SK-N-MC (cell line): ENCODE data around the gene TACC2.

Experiments used
- DNase-seq: peaks from one replicate; pipeline ENCODE4 v3.0.0-alpha.2; 2011; ENCODE audit warnings: low read depth, low spot score
- H3K27ac ChIP-seq: fragments of 200-600 bp; sonication (generic); 2 replicates; pipeline ENCODE4 v1.5.1; 2016; ENCODE audit warnings: mixed run types
- H3K36me3 ChIP-seq: fragments of 200-600 bp; sonication (generic); 2 replicates; pipeline ENCODE4 v1.6.1; 2017; ENCODE audit warnings: antibody characterized with exemption, low read length, mixed read lengths; ENCODE audit not compliant: insufficient read depth
- H3K4me3 ChIP-seq: fragments of 200-600 bp; sonication (generic); 2 replicates; pipeline ENCODE4 v1.5.1; 2016
- H3K9ac ChIP-seq: fragments of 200-600 bp; sonication (generic); 2 replicates; pipeline ENCODE4 v1.8.0; 2017; ENCODE audit warnings: mixed run types, mixed read lengths; ENCODE audit not compliant: insufficient read length
- H3K9me3 ChIP-seq: fragments of 200-600 bp; sonication (generic); 2 replicates; pipeline ENCODE4 v1.6.1; 2017; ENCODE audit warnings: low read depth, mild to moderate bottlenecking, antibody characterized with exemption, low read length, moderate library complexity, mixed read lengths
- EZH2 ChIP-seq: fragments of 200-600 bp; sonication (generic); IDR thresholded peaks from one replicate; pipeline ENCODE4 v1.6.1; 2017; ENCODE audit warnings: antibody characterized with exemption
- FOXP2 ChIP-seq: optimal IDR thresholded peaks from 2 replicates; pipeline ENCODE3; 2011; ENCODE audit warnings: mild to moderate bottlenecking, moderate library complexity; ENCODE audit not compliant: insufficient read depth; ENCODE audit errors: extremely low read length, control extremely low read depth
- POLR2AphosphoS5 ChIP-seq: IDR thresholded peaks from 2 replicates; pipeline ENCODE4 v1.6.1; 2012; ENCODE audit warnings: mild to moderate bottlenecking, low read depth, low read length, borderline replicate concordance

The TACC2 gene

GRCh38 chr10:122170802-122171201, 181.8 kb downstream of the TACC2 start:
- H3K4me3 ChIP-seq = no peak overlapping the region
- no peaks in the 10 kb centered on the region for H3K9me3 ChIP-seq
- no peaks in the 10 kb centered on the region for H3K36me3 ChIP-seq
- no peak overlapping the region for H3K27ac ChIP-seq
- TF ChIP-seq FOXP2 (no peak), EZH2 (no peak), POLR2AphosphoS5 (no peak)
- no peak overlapping the region for H3K9ac ChIP-seq
- DNase-seq = no peak

GRCh38 chr10:122171302-122172075, 182.5 kb downstream of the TACC2 start:
- Histone ChIP-seq H3K36me3 (no peaks in the 10 kb centered on the region), H3K27ac (no peak overlapping the region), H3K9me3 (no peaks in the 10 kb centered on the region), H3K9ac (no peak overlapping the region), H3K4me3 (no peak overlapping the region)
- DNase-seq = no peak
- no peak for TF ChIP-seq EZH2
- TF ChIP-seq FOXP2 = no peak
- TF ChIP-seq POLR2AphosphoS5 = no peak

GRCh38 chr10:122172361-122173008, 183.5 kb downstream of the TACC2 start:
- Histone ChIP-seq H3K27ac (no peak overlapping the region), H3K4me3 (no peak overlapping the region), H3K9me3 (no peaks in the 10 kb centered on the region), H3K9ac (no peak overlapping the region), H3K36me3 (no peaks in the 10 kb centered on the region)
- TF ChIP-seq FOXP2 = no peak
- no peak for TF ChIP-seq POLR2AphosphoS5
- no peak for TF ChIP-seq EZH2
- no peak for DNase-seq

- no peak for DNase-seq
- H3K9ac ChIP-seq = no peak overlapping the region
- H3K9me3 ChIP-seq = no peaks in the 10 kb centered on the region
- H3K27ac ChIP-seq = no peak overlapping the region
- H3K4me3 ChIP-seq = no peak overlapping the region
- no peaks in the 10 kb centered on the region for H3K36me3 ChIP-seq
- TF ChIP-seq POLR2AphosphoS5 (no peak), FOXP2 (no peak), EZH2 (no peak)
These were observed 184.4 kb downstream of the TACC2 start for GRCh38 chr10:122173337-122173736.

- H3K4me3 ChIP-seq = no peak overlapping the region
- H3K9me3 ChIP-seq = no peaks in the 10 kb centered on the region
- H3K36me3 ChIP-seq = no peaks in the 10 kb centered on the region
- TF ChIP-seq FOXP2 = no peak
- no peak overlapping the region for H3K27ac ChIP-seq
- H3K9ac ChIP-seq = no peak overlapping the region
- DNase-seq = no peak
These were observed 184.9 kb downstream of the TACC2 start for GRCh38 chr10:122173766-122174435.

- no peak overlapping the region for H3K27ac ChIP-seq
- no peaks in the 10 kb centered on the region for H3K36me3 ChIP-seq
- H3K9me3 ChIP-seq = no peaks in the 10 kb centered on the region
- DNase-seq = no peak
- no peak overlapping the region for H3K4me3 ChIP-seq
- no peak overlapping the region for H3K9ac ChIP-seq
- TF ChIP-seq EZH2 (no peak), POLR2AphosphoS5 (no peak), FOXP2 (no peak)
These were observed 187.6 kb downstream of the TACC2 start for GRCh38 chr10:122176232-122177213.

- no peak overlapping the region for H3K9ac ChIP-seq
- H3K9me3 ChIP-seq = no peaks in the 10 kb centered on the region
- no peak for TF ChIP-seq POLR2AphosphoS5
- TF ChIP-seq EZH2 = no peak
- no peak for TF ChIP-seq FOXP2
- DNase-seq = no peak
- H3K4me3 ChIP-seq = no peak overlapping the region
- no peaks in the 10 kb centered on the region for H3K36me3 ChIP-seq
- H3K27ac ChIP-seq = no peak overlapping the region
These were observed 189.7 kb downstream of the TACC2 start for GRCh38 chr10:122178655-122179054.

GRCh38 chr10:122181041-122181732, 192.2 kb downstream of the TACC2 start:
- DNase-seq = no peak

More at GRCh38 chr10:122181041-122181732, 192.2 kb downstream of the TACC2 start:
- Histone ChIP-seq H3K36me3 (no peaks in the 10 kb centered on the region), H3K9ac (no peak overlapping the region), H3K27ac (no peak overlapping the region), H3K9me3 (no peaks in the 10 kb centered on the region), H3K4me3 (no peak overlapping the region)
- TF ChIP-seq FOXP2 (no peak), POLR2AphosphoS5 (no peak), EZH2 (no peak)
